HG03103 (cell line): ENCODE measurements around the gene AHSA1.
A peak's percentile ranks its signal among the peaks of the same experiment; 100 is the strongest.
"Not testable (repeated sequence)": the region's sequence is repeated elsewhere in the genome, so short reads cannot be mapped to it uniquely, and the experiment has no call there.

Source experiments
- ATAC-seq: cut with Tn5 transposase; IDR thresholded peaks from one replicate; pipeline ENCODE4 v1.9.1; 2021; ENCODE audit warnings: low read depth; ENCODE audit not compliant: unreplicated experiment

AHSA1 gene

DNA sequence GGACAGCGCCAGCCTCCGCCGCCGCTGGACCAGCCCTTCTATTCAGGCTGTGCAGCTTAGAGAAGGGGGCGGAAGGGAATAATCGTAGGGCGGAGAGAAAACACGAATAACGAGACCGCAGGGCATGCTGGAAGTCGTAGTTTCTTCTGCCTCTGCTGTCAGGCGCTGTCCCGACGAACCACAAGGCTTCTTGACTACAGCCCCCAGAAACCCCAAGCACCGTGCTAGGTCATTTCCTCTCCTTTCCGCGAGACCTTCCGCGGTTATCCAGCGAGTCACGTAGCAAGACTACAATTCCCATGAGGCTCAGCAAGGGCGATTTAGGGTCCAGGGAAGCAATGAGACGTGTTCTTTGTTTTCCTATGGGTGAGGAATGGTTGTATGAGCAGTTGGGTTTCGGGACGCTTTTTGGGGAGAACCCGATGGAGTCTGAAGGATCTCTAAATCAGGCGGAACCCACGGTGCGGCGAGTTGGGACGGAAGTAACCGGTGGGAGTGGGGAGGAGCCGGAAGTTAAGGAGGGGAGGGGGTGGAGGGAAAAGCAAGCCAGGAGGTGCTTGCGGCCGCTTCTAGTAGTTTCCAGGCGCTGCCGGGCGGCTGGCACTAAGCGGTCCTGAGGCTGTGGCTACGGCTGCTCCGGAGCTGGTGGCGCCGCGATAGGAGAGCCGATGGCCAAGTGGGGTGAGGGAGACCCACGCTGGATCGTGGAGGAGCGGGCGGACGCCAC lies at the start of gene AHSA1, which contains the start of gene VIPAS39:
Gene AHSA1, plus strand, starts transcription at position 572 of the 727 bp plus-strand sequence. Its CDS starts 97 bp downstream, at position 669.
Gene VIPAS39, minus strand, starts transcription at position 80 of the 727 bp plus-strand sequence. CDS start 3,499 bp downstream, outside the sequence.
- peak; percentile 86 for ATAC-seq

GRCh38 chr14:77409131-77409533 lies 48.8 kb upstream of the AHSA1 start:
- ATAC-seq = no peak

- not testable (repeated sequence) for ATAC-seq
Observed at GRCh38 chr14:77415403-77416030, 42.4 kb upstream of the AHSA1 start.

DNA sequence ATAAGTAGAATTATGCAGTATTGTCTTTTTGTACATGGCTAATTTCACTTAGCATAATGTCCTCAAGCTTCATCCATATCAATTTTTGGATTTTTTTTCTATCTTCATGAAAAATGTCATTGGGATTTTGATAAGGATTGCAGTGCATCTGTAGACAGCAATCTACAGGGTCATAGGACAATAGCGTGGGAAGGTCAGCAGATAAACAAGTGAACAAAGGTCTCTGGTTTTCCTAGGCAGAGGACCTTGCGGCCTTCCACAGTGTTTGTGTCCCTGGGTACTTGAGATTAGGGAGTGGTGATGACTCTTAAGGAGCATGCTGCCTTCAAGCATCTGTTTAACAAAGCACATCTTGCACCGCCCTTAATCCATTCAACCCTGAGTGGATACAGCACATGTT lies 41.8 kb upstream of the AHSA1 start:
- not testable (repeated sequence) for ATAC-seq

DNA sequence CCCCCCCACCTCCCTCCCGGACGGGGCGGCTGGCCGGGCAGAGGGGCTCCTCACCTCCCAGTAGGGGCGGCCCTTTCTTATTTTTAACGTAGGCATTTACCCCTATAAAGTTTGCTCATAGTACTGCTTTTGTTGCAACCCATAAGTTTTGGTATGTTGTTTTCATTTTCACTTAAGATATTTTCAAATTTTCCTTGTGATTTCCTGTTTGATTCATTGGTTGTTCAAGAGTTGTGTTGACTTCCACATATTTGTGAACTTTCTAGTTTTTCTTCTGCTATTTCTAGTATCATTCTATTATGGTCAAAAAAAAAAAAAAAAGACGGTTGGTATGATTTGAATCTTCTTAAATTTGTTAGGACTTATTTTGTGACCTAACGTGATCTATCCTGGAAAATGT lies 41.1 kb upstream of the AHSA1 start:
- no peak for ATAC-seq

DNA sequence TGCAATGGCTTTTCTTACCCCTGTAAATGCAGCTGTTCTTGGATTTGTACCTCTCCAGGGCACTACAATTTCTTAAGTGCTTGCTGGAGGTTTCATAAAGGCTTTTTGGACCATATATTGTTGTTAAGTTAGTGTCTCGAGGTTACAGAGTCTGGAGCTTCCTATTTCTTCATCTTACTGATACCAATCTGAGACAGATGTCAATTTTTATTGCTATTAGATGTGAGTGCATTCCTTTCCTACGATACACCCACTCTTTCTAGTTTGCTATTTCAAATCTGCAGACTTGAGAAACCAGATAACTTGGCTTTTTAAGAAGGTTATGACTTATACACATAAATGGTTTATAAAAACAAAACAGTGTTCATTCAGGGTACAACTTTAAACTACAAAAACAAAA lies 36.7 kb upstream of the AHSA1 start:
- ATAC-seq = no peak

- ATAC-seq = no peak
Observed at GRCh38 chr14:77423423-77423822, 34.5 kb upstream of the AHSA1 start, which contains the start of gene NOXRED1. NOXRED1 (minus strand) TSS chr14:77423523; CDS start chr14:77422889, 634 bp downstream.

- ATAC-seq = no peak
Observed at GRCh38 chr14:77424862-77425261, 33.0 kb upstream of the AHSA1 start.

- no peak for ATAC-seq
Observed at GRCh38 chr14:77426396-77426795, 31.5 kb upstream of the AHSA1 start.

DNA sequence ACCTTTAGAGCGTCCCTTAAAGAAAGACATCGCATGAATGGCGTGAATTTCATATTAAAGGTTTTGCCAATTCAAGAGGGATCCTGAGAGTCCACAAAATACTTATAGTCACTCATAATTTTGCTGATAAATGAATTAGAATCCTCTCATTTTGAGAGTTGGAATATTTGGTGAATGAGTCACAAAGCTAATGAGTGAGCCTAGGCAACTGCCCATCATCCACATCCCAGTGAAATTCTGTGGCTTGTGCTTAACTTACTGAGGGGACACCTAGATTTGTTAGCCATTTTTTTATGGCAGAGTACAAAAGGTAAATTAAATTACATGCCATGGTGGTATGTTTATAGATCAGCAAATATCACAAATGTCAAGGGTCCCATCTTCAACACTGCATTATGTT lies 21.9 kb upstream of the AHSA1 start:
- no peak for ATAC-seq

GRCh38 chr14:77438596-77438995 lies 19.3 kb upstream of the AHSA1 start:
- ATAC-seq = no peak

DNA sequence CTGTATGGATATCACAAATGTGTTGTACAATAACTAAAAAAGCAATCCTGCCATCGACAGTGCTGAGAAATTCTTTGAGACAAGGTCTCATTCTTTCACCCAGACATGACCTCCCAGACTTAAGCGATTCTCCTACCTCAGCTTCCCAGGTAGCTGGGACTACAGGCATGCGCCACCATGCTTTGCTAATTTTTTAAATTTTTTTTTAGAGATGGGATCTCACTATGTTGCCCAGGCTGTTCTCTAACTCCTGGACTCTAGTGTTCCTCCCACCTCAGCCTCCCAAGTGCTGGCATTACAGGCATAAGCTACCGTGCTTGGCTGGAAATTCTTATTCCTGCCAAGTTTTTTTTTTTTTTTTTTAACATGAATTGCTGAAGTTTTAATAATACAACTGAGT lies 18.0 kb upstream of the AHSA1 start:
- no peak for ATAC-seq

DNA sequence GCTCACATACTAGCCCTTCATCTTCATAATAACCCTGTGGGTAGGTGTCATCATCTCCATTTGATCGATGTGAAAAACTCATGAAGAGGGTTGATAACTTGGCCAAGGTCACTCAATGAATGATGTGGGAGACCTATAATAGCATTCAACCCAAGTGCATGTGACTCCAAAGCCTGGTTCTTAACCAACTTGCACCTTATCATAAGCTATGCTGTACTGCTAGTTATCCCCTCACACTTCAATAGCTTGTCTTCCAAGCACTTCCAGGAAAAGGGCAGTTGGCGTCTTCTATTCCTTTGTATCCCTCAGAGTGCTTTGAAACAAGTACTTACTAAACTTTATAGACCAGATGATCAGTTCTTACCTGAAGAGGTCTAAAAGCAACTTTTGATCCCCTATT lies 15.7 kb upstream of the AHSA1 start:
- ATAC-seq = no peak

GRCh38 chr14:77455966-77456640 lies 1.8 kb upstream of the AHSA1 start:
- no peak for ATAC-seq

GRCh38 chr14:77457115-77457521 lies 775 bp upstream of the AHSA1 start:
- no peak for ATAC-seq

GRCh38 chr14:77458249-77458950 lies 507 bp downstream of the AHSA1 start:
- ATAC-seq = peak; percentile 12

DNA sequence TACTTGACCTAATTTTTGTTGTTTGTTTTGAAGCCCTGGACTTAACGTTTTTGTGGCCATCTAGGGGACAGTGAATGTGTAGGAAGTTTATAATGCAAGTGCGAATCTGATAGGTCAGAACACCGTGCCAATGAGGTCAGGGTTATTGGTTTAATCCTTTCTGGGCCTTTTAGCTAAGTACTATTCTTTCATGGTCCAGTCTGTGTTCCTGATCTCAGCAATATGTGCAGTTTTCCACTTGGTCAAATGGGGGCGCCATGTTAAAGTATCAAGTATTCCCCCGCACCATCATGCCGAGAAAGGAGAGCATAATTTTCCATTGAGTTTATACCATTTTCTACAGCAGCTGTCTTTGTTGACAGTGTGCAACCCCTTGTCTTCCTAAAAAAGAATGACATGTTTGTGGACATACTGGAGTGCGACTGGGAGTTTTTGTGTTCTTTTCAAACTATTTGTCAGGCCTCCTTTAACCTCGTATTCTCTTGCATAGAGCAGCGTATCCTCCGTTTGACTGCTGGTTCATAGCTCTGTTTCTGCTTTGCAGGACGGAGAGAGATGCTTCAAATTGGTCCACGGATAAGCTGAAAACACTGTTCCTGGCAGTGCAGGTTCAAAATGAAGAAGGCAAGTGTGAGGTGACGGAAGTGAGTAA lies 1.3 kb downstream of the AHSA1 start:
- ATAC-seq = no peak

DNA sequence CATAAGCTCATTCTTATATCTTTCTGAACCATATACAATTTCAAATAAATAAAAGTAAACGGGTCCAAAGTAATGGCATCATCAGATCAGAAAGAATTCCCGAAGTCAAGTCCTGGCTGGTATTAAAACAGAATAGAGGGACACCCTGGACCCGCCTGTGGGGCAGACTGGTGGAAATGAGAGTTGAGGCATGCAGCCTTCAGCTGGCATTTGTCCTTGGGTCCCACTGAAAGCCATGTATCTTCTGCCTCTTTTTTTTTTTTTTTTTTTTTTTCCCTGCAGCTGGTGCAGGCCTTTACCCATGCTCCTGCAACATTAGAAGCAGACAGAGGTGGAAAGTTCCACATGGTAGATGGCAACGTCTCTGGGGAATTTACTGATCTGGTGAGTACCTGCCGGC lies 9.9 kb downstream of the AHSA1 start:
- no peak for ATAC-seq

DNA sequence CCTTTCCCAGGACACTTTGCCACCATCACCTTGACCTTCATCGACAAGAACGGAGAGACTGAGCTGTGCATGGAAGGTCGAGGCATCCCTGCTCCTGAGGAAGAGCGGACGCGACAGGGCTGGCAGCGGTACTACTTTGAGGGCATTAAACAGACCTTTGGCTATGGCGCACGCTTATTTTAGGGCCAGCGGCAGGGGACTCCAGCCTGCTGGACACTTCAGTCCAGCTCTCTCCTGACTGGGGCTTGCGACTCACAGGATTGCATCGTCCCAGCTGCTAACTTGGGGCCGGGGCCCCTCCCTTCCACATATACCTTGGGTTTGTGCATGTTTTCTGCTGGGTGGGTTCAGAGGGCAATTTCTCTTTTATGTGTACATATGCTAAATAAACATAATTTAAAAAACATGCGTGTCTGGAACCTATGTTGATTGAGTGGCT lies 11.2 kb downstream of the AHSA1 start:
- ATAC-seq = no peak

GRCh38 chr14:77469539-77469938 lies 11.6 kb downstream of the AHSA1 start:
- ATAC-seq = no peak
